Endothelial cell of umbilical vein (primary cell): ENCODE results near the gene PIBF1. TPM values are rescaled to one million over a fixed set of nuclear protein-coding genes. Genes with fewer than 3 reads are reported as not detected.

Experiments
- BruUV-seq: library from RNA; stranded (reverse); fragments of 400-500 nt; replicated peaks from 2 replicates; lab custom pipeline; 2021; lab: Mats Ljungman, UMichigan
- CTCF ChIA-PET: fragments of 300-600, 350-600 bp; sonication (Branson Sonifier 250); formaldehyde crosslinking; loops from one replicate; lab custom pipeline; 2021; ENCODE audit warnings: antibody characterized with exemption, inconsistent platforms; lab: Charles Lee
- POLR2A ChIA-PET: fragments of 300-600, 350-600 bp; sonication (Branson Sonifier 250); formaldehyde crosslinking; loops from one replicate; lab custom pipeline; 2021; ENCODE audit warnings: antibody characterized with exemption, inconsistent platforms; lab: Charles Lee
- DNase-seq: peaks from one replicate; pipeline ENCODE4 v3.0.0-alpha.2; 2011; ENCODE audit warnings: low read depth, low spot score
- FAIRE-seq: peaks from 2 replicates; lab custom pipeline; 2011; peaks lifted over from hg19 to GRCh38; lab: Jason Lieb, UNC
- H2AFZ ChIP-seq: 2 replicates; pipeline ENCODE4 v1.6.0; 2012; ENCODE audit warnings: low read depth, low read length, control low read depth, inconsistent platforms
- H3K27ac ChIP-seq: 2 replicates; pipeline ENCODE4 v1.5.1; 2011; ENCODE audit warnings: low read depth, mild to moderate bottlenecking, control low read depth, low read length, moderate library complexity; ENCODE audit not compliant: insufficient read depth
- H3K27me3 ChIP-seq, 2 experiments: 2 replicates each; pipeline versions ENCODE4 v1.6.0 to v1.6.1; 2011; ENCODE audit warnings: low read length in 2 of 2, mixed read lengths in 1 of 2; ENCODE audit not compliant: control insufficient read depth in 2 of 2, insufficient read depth in 2 of 2
- H3K36me3 ChIP-seq, 2 experiments: 2 replicates in 1 of 2; 3 replicates in 1 of 2; pipeline ENCODE4 v1.5.1; 2011; ENCODE audit warnings: low read length in 2 of 2, mild to moderate bottlenecking in 1 of 2, moderate library complexity in 1 of 2; ENCODE audit not compliant: control insufficient read depth in 2 of 2, insufficient read depth in 2 of 2; ENCODE audit errors: extremely low read depth in 1 of 2
- H3K4me1 ChIP-seq: 3 replicates; pipeline ENCODE4 v1.5.1; 2011; ENCODE audit warnings: mild to moderate bottlenecking, low read length; ENCODE audit not compliant: control insufficient read depth, insufficient read depth; ENCODE audit errors: extremely low read depth
- H3K4me2 ChIP-seq: 2 replicates; pipeline ENCODE4 v1.6.1; 2011; ENCODE audit warnings: low read length, control low read depth, mixed read lengths; ENCODE audit not compliant: insufficient read depth
- H3K4me3 ChIP-seq, 3 experiments: fragments of 200-600 bp in 1 of 3; sonication (generic), shearing (Covaris generic) in 1 of 3; replicated peaks in 1 of 3; 2 replicates each; pipeline ENCODE4 v1.5.1; 2011 to 2016; ENCODE audit warnings: control low read depth in 3 of 3, low read length in 3 of 3, mild to moderate bottlenecking in 2 of 3, inconsistent platforms in 1 of 3, low read depth in 1 of 3, moderate library complexity in 1 of 3; ENCODE audit not compliant: insufficient read depth in 1 of 3
- H3K79me2 ChIP-seq: 2 replicates; pipeline ENCODE4 v1.6.0; 2012; ENCODE audit warnings: low read length, inconsistent platforms; ENCODE audit not compliant: control insufficient read depth, insufficient read depth
- H3K9ac ChIP-seq: replicated peaks from 2 replicates; pipeline ENCODE3; 2011; ENCODE audit warnings: low read length, control low read depth; ENCODE audit not compliant: insufficient read depth; ENCODE audit errors: extremely low read depth
- H3K9me1 ChIP-seq: replicated peaks from 3 replicates; pipeline ENCODE4 v1.6.0; 2011; ENCODE audit warnings: mild to moderate bottlenecking, low read length; ENCODE audit not compliant: control insufficient read depth, insufficient read depth; ENCODE audit errors: extremely low read depth
- H3K9me3 ChIP-seq: replicated peaks from 2 replicates; pipeline ENCODE4 v1.5.1; 2012; ENCODE audit warnings: low read length, inconsistent platforms; ENCODE audit not compliant: control insufficient read depth, insufficient read depth
- H4K20me1 ChIP-seq: replicated peaks from 2 replicates; pipeline ENCODE3; 2011; ENCODE audit warnings: mild to moderate bottlenecking, low read length; ENCODE audit not compliant: control insufficient read depth, insufficient read depth; ENCODE audit errors: extremely low read depth
- CTCF ChIP-seq, 2 donors: IDR thresholded peaks; 1 replicate in 1 of 2; 2 replicates in 1 of 2; pipeline ENCODE4 v1.5.1; 2011; ENCODE audit warnings: low read length in 2 of 2, mild to moderate bottlenecking in 2 of 2, moderate library complexity in 2 of 2, control low read depth in 1 of 2, inconsistent platforms in 1 of 2, low read depth in 1 of 2; ENCODE audit not compliant: insufficient read depth in 1 of 2; ENCODE audit errors: extremely low read depth in 1 of 2
- EZH2 ChIP-seq: IDR thresholded peaks from 2 replicates; pipeline ENCODE4 v1.6.1; 2012; ENCODE audit warnings: borderline replicate concordance, low read depth, mild to moderate bottlenecking, moderate library complexity, low read length, inconsistent platforms; ENCODE audit not compliant: severe bottlenecking
- FOS ChIP-seq: IDR thresholded peaks from 2 replicates; pipeline ENCODE4 v1.6.1; 2011; ENCODE audit warnings: mild to moderate bottlenecking, low read length, moderate library complexity, borderline replicate concordance; ENCODE audit not compliant: insufficient read depth
- GATA2 ChIP-seq: IDR thresholded peaks from 2 replicates; pipeline ENCODE4 v1.7.0; 2011; ENCODE audit warnings: low read depth, mild to moderate bottlenecking, moderate library complexity, mixed read lengths, low read length; ENCODE audit not compliant: insufficient read length, insufficient read depth
- JUN ChIP-seq: IDR thresholded peaks from 2 replicates; pipeline ENCODE4 v1.6.1; 2011; ENCODE audit warnings: borderline replicate concordance, low read depth; ENCODE audit not compliant: insufficient read length, insufficient read depth
- MAX ChIP-seq: IDR thresholded peaks from 2 replicates; pipeline ENCODE4 v1.6.1; 2011; ENCODE audit not compliant: insufficient read depth, insufficient read length
- MYC ChIP-seq: IDR thresholded peaks from one replicate; pipeline ENCODE4 v1.6.1; 2011; ENCODE audit warnings: mild to moderate bottlenecking, low read depth, low read length
- POLR2A ChIP-seq: IDR thresholded peaks from 2 replicates; pipeline ENCODE4 v1.6.1; 2012; ENCODE audit warnings: low read depth, mild to moderate bottlenecking, control low read depth, low read length
- POLR2AphosphoS5 ChIP-seq: IDR thresholded peaks from 2 replicates; pipeline ENCODE4 v1.6.1; 2012; ENCODE audit warnings: low read depth, mild to moderate bottlenecking, control low read depth, low read length, moderate library complexity; ENCODE audit not compliant: insufficient read depth
- dilution Hi-C: fragments of 300-500 bp; cut with MboI; formaldehyde crosslinking; loops from one replicate; pipeline ENCODE4 v1.15.0; 2019; ENCODE audit warnings: low sequenced_read_pairs; ENCODE audit not compliant: extremely low pct_ligation_motif_present
- intact Hi-C: fragments of 100-400 bp; cut with micrococcal nuclease; formaldehyde crosslinking; loops from one replicate; pipeline ENCODE4 v1.10.0; 2022
- polyA plus RNA-seq, 4 experiments: library from polyadenylated mRNA; depleted of rRNA in 3 of 4; stranded (reverse) in 3 of 4; unstranded in 1 of 4; fragments of >200 nt; gene quantifications; 2 replicates each; pipeline versions ENCODE4 v1.2.1 to v1.2.3, GENCODE V29; 2011 to 2012; ENCODE audit warnings: missing spikeins in 1 of 4
- total RNA-seq: library from RNA; stranded (reverse); gene quantifications from 2 replicates; pipeline ENCODE4 v1.2.3, GENCODE V29; 2021

Gene PIBF1
- total and polyA plus RNA-seq, 2 donors (not counting 3 experiments of a cell fraction or from before 2014, with no cell fraction given): 1.4 to 18.4 TPM

- Histone ChIP-seq H2AFZ (no peak overlapping the region), H3K79me2 (no peaks in the 10 kb centered on the region), H3K4me2 (no peak overlapping the region), H3K9me3 (no peaks in the 10 kb centered on the region), H3K9ac (no peak overlapping the region), H3K4me1 (no peaks in the 10 kb centered on the region), H3K27ac (no peak overlapping the region), H3K36me3 (peaks cover 17 to 40% of the 10 kb centered on the region in 2 experiments), H3K4me3 (no peak overlapping the region), H3K9me1 (no peaks in the 10 kb centered on the region), H3K27me3 (no peaks in the 10 kb centered on the region), H4K20me1 (no peaks in the 10 kb centered on the region)
- POLR2A ChIA-PET: no interaction called here
- intact Hi-C loops: no loop called here
- CTCF ChIA-PET: no interaction called here
- dilution Hi-C loops: no loop called here
- no peak for DNase-seq
- no peak for FAIRE-seq
- BruUV-seq: no TSS peak
- TF ChIP-seq GATA2 (no peak), JUN (no peak), MAX (no peak), CTCF (IDR thresholded peaks at IDR 0.05; ENCODE audit: extremely low read depth in 1 of 2, insufficient read depth in 1 of 2, low read depth in 1 of 2, low read length in 2 of 2) (no peak), MYC (no peak), POLR2AphosphoS5 (no peak), EZH2 (no peak), POLR2A (no peak), FOS (no peak)
Observed at GRCh38 chr13:72763411-72763810, 18.5 kb upstream of the PIBF1 start.
